Activated CD8-positive, alpha-beta T cell treated with anti-CD3 and anti-CD28 coated beads, Interleukin-2, amount 10 ng/mL, durations not matched to agents 7 days and 5 days (primary cell): Measurements from ENCODE around the gene ANKMY1. TPM values are rescaled to one million over a fixed set of nuclear protein-coding genes. Genes with fewer than 3 reads are reported as not detected.

Source experiments
- ATAC-seq: fragments of 150-1000 bp; cut with Tn5 transposase; one replicate; pipeline ENCODE4 v1.10.0; 2021; ENCODE audit warnings: moderate library complexity
- CTCF ChIA-PET: fragments of 350-600 bp; sonication (Branson Sonifier 250); formaldehyde crosslinking; loops from one replicate; lab custom pipeline; 2021; ENCODE audit warnings: antibody characterized with exemption; lab: Charles Lee
- POLR2A ChIA-PET: fragments of 350-600 bp; sonication (Branson Sonifier 250); formaldehyde crosslinking; loops from one replicate; lab custom pipeline; 2021; ENCODE audit warnings: antibody characterized with exemption; lab: Charles Lee
- DNase-seq: peaks from one replicate; pipeline ENCODE4 v3.0.0-alpha.2; 2020
- H3K27ac Mint-ChIP-seq: one replicate; pipeline ENCODE4 v1.8.0; 2021; ENCODE audit warnings: mild to moderate bottlenecking, mixed read lengths
- H3K27me3 Mint-ChIP-seq: one replicate; pipeline ENCODE4 v1.8.0; 2021; ENCODE audit warnings: low read depth, mixed read lengths
- H3K36me3 Mint-ChIP-seq: one replicate; pipeline ENCODE4 v1.8.0; 2021; ENCODE audit warnings: low read depth, mixed read lengths
- H3K4me1 Mint-ChIP-seq: one replicate; pipeline ENCODE4 v1.8.0; 2021; ENCODE audit warnings: low read depth, mixed read lengths
- H3K4me3 Mint-ChIP-seq: one replicate; pipeline ENCODE4 v1.8.0; 2021; ENCODE audit warnings: mild to moderate bottlenecking, mixed read lengths
- H3K9me3 Mint-ChIP-seq: one replicate; pipeline ENCODE4 v1.8.0; 2022; ENCODE audit warnings: mixed read lengths; ENCODE audit not compliant: insufficient read depth
- total RNA-seq, 2 experiments: library from RNA; stranded (reverse); gene quantifications; one replicate each; pipeline ENCODE4 v1.2.3, GENCODE V29; 2021

Gene ANKMY1
- total RNA-seq, 2 experiments from 2014 or later, result 27.9 to 33.3 TPM

DNA sequence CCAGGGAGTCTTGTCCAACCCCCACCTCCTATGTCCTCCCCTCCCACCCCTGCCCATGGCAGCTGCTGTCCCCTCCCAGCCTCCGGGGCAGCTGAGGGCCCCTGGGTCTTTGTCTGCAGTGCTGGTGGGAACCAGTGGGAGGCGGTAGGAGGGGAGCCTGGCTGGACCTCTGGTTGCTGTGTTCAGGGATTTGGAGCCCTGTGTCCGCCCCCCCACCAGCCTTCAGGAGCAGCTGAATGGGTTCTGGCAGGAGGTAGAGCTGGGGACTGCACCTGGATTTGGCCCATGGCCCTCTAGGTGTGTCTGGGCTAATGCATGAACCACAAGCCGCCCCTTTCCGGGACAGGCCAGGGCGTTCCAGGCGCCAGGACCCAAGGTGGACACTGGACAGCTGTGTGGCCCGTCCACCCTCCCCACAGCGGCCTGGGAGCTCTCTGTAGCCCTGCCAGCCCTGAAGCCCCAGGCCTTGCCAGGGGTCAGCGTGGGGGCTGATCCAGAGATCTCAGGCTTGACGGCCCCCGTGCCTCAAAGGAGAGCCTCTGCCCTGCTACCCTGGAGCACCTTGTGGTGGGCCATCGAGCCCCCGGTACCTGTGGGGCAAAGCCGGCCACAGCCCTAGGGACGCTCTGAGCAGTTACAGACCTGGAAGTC lies 96.9 kb downstream of the ANKMY1 start:
- ChIA-PET CTCF (no interaction called here), POLR2A (no interaction called here)
- Mint-ChIP-seq H3K4me1 (no peaks in the 10 kb centered on the region), H3K27me3 (peaks cover 9% of the 10 kb centered on the region), H3K9me3 (no peaks in the 10 kb centered on the region), H3K36me3 (no peaks in the 10 kb centered on the region), H3K27ac (no peak overlapping the region), H3K4me3 (no peak overlapping the region)
- ATAC-seq (no peak), DNase-seq (no peak)

- CTCF ChIA-PET, result no interaction called here
- H3K27ac Mint-ChIP-seq, result no peak overlapping the region
- H3K4me1 Mint-ChIP-seq, result no peaks in the 10 kb centered on the region
- H3K9me3 Mint-ChIP-seq, result no peaks in the 10 kb centered on the region
- no peak overlapping the region for H3K4me3 Mint-ChIP-seq
- ATAC-seq (no peak), DNase-seq (no peak)
- H3K36me3 Mint-ChIP-seq, result no peaks in the 10 kb centered on the region
- H3K27me3 Mint-ChIP-seq, result peaks cover 10% of the 10 kb centered on the region
- POLR2A ChIA-PET, result no interaction called here
These were observed 97.5 kb downstream of the ANKMY1 start for GRCh38 chr2:240460253-240460711.

DNA sequence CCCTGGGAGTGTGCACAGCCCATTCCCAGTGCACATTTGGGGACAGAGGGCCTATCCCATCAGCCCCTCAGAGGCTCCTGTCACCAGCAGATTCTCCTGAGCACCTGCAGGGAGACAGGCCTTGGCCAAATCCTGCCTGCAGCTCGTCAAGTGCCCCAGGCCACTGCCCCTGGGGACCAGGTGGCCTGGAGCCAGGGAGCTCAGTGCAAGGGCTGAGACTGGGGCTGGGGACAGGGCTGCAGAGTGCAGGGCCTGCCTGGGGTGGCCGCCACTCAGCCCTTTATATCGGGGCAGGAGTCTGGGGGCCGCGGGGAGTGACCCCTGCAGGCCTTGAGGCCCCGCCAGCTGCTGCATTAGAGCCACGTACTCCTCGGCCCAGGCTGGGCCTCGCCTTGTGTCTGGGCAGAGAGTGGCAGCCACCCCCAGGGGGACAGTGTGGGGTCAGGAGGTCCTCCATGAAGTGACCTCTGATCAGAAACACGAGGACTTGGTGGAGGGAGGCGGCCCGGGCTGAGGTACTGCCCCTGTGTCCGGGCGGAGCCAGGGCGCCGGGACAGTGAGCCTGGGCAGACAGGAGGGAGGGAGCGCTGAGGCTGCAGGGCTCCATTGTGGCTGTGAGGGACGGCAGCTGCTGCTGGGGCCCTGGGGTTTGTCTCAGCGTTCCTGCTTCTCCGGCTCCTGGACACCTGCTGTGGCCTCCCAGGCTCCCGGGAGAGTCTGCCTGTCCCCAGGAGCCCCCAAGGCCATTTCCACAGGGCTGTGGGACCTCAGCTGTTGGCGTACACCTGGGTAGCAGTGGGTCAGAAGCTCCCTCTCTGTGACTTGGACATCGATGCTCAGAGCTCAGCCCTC lies 98.2 kb downstream of the ANKMY1 start:
- no peaks in the 10 kb centered on the region for H3K36me3 Mint-ChIP-seq
- peaks cover 17% of the 10 kb centered on the region for H3K27me3 Mint-ChIP-seq
- no peak overlapping the region for H3K27ac Mint-ChIP-seq
- H3K9me3 Mint-ChIP-seq, result no peaks in the 10 kb centered on the region
- no peak for ATAC-seq
- no peak for DNase-seq
- ChIA-PET POLR2A (no interaction called here), CTCF (no interaction called here)
- peaks cover 1% of the 10 kb centered on the region for H3K4me1 Mint-ChIP-seq
- H3K4me3 Mint-ChIP-seq, result no peak overlapping the region

- Mint-ChIP-seq H3K36me3 (no peaks in the 10 kb centered on the region), H3K9me3 (no peaks in the 10 kb centered on the region), H3K27ac (no peak overlapping the region), H3K27me3 (peaks cover 24% of the 10 kb centered on the region), H3K4me3 (no peak overlapping the region), H3K4me1 (peaks cover 3% of the 10 kb centered on the region)
- ATAC-seq, result no peak
- no peak for DNase-seq
- POLR2A ChIA-PET, result no interaction called here
- CTCF ChIA-PET, result no interaction called here
These were observed 98.8 kb downstream of the ANKMY1 start for GRCh38 chr2:240458900-240459391.

GRCh38 chr2:240458044-240458899 lies 99.5 kb downstream of the ANKMY1 start:
- H3K4me3 Mint-ChIP-seq, result no peak overlapping the region
- ChIA-PET POLR2A (no interaction called here), CTCF (interaction anchor here (0.6 to 0.7 kb wide), 2 partner anchors 107 to 268 kb away, joined by 3 read pairs; no protein-coding TSS in a partner anchor)
- DNase-seq (no peak), ATAC-seq (no peak)
- H3K36me3 Mint-ChIP-seq, result no peaks in the 10 kb centered on the region
- no peaks in the 10 kb centered on the region for H3K9me3 Mint-ChIP-seq
- peaks cover 4% of the 10 kb centered on the region for H3K4me1 Mint-ChIP-seq
- H3K27me3 Mint-ChIP-seq, result peaks cover 25% of the 10 kb centered on the region
- H3K27ac Mint-ChIP-seq, result no peak overlapping the region

DNA sequence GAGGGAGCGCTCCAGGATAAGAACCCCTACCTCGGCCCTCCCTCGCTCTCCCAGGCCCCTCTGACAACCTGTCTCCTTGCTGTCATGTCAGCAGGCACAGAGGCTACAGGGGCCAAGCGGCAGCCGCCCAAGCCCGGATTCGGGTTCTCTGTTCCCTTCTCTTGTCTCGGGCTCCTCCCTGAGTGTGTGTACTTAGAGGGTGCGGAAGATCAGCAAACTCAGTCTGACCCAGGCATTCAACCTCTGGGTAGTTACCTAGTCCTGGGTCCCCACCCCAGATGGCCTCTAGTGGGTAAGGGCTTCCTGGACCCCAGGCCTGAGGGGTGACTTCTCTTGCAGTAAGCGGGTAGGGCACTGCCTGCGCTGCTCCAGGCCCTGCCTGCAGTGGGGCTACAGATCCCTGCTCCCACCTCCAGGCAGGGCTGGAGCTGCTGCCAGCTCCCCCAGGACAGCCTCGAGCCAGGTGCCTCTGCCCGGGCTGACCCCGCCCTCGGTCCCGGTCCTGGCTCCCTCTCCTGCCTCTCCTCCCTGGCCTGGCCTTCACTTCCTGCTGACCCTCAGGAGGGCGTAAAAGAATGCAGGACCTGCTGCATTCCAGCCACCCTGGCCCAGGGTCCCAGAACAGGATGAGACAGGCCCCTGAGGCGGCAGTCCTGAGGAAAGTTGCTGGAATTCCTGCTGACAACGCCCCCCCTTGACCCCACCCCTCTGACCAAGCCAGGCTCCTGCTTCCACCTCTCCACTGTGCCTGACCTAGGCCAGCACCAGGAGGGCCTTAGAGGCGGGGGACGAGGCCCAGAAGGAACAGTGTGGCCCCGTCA lies 100.4 kb downstream of the ANKMY1 start:
- H3K27ac Mint-ChIP-seq, result no peak overlapping the region
- no peaks in the 10 kb centered on the region for H3K9me3 Mint-ChIP-seq
- no peaks in the 10 kb centered on the region for H3K36me3 Mint-ChIP-seq
- CTCF ChIA-PET, result interaction anchor here (0.6 to 0.7 kb wide), 2 partner anchors 108 to 269 kb away, joined by 3 read pairs; no protein-coding TSS in a partner anchor
- peaks cover 4% of the 10 kb centered on the region for H3K4me1 Mint-ChIP-seq
- ATAC-seq (no peak), DNase-seq (no peak)
- H3K27me3 Mint-ChIP-seq, result peaks cover 27% of the 10 kb centered on the region
- H3K4me3 Mint-ChIP-seq, result no peak overlapping the region
- POLR2A ChIA-PET, result no interaction called here

DNA sequence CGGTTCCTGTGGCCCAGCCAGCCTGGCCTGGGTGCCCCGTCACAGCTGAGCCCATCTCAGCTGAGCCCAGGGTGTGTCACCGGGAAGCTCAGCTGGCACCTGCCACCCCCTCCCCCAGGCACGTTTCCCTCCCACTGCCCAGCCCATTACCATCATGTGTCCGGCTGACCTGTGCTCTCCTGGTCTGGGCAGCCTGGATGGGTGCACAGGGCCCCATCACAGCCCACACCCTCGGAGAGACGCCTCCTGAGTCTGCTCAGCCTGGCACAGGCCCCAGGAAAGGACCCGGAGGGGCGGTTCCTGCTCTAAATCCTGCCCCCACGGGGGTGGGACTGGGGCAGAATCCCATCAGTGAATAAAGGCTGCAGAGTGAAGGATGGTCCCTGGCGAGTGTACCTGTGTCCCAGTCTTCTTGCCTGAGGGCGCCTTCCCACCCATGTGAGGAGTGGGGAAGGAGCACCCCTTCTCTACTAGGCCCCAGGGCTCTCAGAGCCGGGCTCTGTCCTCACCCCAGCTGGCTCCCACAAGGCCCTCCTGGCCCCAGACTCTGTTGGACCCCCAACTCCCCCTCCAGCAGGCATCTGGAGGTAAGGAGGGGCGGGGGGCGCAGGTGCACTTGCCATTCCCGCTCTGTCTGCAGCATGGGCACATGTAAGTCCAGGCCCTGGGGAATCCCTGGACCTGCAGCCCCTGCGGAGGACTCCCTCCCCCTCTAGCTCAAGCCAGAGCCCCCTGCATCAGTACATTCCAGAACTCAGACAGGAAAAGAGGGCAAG lies 101.2 kb downstream of the ANKMY1 start:
- ChIA-PET CTCF (no interaction called here), POLR2A (no interaction called here)
- no peaks in the 10 kb centered on the region for H3K9me3 Mint-ChIP-seq
- DNase-seq (no peak), ATAC-seq (no peak)
- peaks cover 32% of the 10 kb centered on the region for H3K27me3 Mint-ChIP-seq
- no peak overlapping the region for H3K27ac Mint-ChIP-seq
- H3K36me3 Mint-ChIP-seq, result no peaks in the 10 kb centered on the region
- no peak overlapping the region for H3K4me3 Mint-ChIP-seq
- peaks cover 6% of the 10 kb centered on the region for H3K4me1 Mint-ChIP-seq

GRCh38 chr2:240455647-240456446 lies 101.9 kb downstream of the ANKMY1 start:
- H3K36me3 Mint-ChIP-seq, result no peaks in the 10 kb centered on the region
- no peak for ATAC-seq
- H3K27me3 Mint-ChIP-seq, result peaks cover 38% of the 10 kb centered on the region
- CTCF ChIA-PET, result no interaction called here
- no peak overlapping the region for H3K4me3 Mint-ChIP-seq
- POLR2A ChIA-PET, result no interaction called here
- no peak for DNase-seq
- no peak overlapping the region for H3K27ac Mint-ChIP-seq
- peaks cover 6% of the 10 kb centered on the region for H3K4me1 Mint-ChIP-seq
- H3K9me3 Mint-ChIP-seq, result no peaks in the 10 kb centered on the region

DNA sequence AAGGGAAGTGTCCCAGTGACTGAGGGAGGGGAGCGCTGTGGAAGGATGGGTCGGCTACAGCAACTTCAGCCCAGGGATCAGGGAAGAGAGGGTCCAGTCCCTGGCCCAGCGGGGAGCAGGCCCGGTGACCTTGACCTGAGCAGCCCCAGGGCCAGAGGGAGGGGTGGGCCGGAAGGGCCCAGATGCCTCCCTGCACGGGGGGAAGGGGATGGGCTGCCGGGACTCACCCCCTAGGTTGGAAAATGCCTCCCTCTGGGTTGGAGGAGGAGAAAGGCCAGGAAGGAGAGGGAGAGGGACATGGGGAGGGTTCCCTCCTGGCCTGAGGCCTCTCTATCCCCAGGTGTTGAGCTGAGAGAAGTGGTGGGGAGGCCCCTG lies 102.5 kb downstream of the ANKMY1 start:
- DNase-seq (no peak), ATAC-seq (no peak)
- H3K27ac Mint-ChIP-seq, result no peak overlapping the region
- peaks cover 43% of the 10 kb centered on the region for H3K27me3 Mint-ChIP-seq
- H3K4me3 Mint-ChIP-seq, result no peak overlapping the region
- POLR2A ChIA-PET, result no interaction called here
- no peaks in the 10 kb centered on the region for H3K36me3 Mint-ChIP-seq
- CTCF ChIA-PET, result no interaction called here
- no peaks in the 10 kb centered on the region for H3K9me3 Mint-ChIP-seq
- H3K4me1 Mint-ChIP-seq, result peaks cover 6% of the 10 kb centered on the region
